ENCODE results near the gene ADNP2.

The ADNP2 gene

DNA sequence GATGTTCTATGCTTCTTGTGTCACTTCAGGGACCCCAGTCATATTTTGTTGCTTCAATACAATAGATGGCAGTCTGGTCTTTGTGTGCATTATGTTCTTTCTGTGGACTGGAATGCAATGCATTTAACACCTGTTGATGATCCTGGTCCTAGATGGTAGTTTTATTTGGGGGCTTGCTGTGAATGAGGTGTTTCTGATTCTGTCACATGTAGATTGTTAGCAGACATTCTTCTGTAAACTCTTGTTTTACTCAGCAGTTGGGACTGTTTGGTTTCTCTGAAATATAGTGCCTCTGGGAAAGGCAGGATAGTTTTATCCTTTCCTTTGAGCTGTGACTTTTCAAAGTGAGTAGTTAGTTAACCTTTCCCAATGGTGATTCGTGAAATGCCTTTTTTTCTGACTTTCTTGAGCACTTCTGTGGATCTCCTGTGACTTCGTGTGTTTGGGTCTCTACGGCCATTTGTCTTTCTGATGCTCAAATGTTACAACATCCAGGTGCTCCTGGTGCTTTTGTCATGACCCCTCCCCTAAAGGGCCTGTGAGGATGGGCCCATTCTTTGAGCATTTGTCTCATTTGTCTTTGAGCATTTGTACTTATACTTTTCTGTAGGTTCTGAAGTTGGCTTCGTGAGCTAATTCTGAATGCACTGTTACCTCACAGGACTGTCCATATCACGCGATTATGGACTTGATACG, 20.8 kb downstream of the ADNP2 start:
- DNase-seq (ENCODE audit: low read depth in 1 of 2, low spot score in 1 of 2) = no peak
- no peak overlapping the region for H3K4me3 ChIP-seq (replicated peaks; ENCODE audit: insufficient read depth, low read length)
- no peaks in the 10 kb centered on the region for H3K27me3 ChIP-seq (ENCODE audit: insufficient read depth, poor library complexity, severe bottlenecking)
- TF ChIP-seq SPI1 (IDR thresholded peaks at IDR 0.05; ENCODE audit: borderline replicate concordance, low read depth) (no peak), POLR2AphosphoS5 (IDR thresholded peaks at IDR 0.05; ENCODE audit: low read depth) (no peak), GABPA (IDR thresholded peaks at IDR 0.05; ENCODE audit: low read depth) (no peak)
- TF ChIP-seq, protein P1, sequence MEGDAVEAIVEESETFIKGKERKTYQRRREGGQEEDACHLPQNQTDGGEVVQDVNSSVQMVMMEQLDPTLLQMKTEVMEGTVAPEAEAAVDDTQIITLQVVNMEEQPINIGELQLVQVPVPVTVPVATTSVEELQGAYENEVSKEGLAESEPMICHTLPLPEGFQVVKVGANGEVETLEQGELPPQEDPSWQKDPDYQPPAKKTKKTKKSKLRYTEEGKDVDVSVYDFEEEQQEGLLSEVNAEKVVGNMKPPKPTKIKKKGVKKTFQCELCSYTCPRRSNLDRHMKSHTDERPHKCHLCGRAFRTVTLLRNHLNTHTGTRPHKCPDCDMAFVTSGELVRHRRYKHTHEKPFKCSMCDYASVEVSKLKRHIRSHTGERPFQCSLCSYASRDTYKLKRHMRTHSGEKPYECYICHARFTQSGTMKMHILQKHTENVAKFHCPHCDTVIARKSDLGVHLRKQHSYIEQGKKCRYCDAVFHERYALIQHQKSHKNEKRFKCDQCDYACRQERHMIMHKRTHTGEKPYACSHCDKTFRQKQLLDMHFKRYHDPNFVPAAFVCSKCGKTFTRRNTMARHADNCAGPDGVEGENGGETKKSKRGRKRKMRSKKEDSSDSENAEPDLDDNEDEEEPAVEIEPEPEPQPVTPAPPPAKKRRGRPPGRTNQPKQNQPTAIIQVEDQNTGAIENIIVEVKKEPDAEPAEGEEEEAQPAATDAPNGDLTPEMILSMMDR (IDR thresholded peaks at IDR 0.05; ENCODE audit: insufficient read depth, low read length) = no peak
- TF ChIP-seq, protein P2, sequence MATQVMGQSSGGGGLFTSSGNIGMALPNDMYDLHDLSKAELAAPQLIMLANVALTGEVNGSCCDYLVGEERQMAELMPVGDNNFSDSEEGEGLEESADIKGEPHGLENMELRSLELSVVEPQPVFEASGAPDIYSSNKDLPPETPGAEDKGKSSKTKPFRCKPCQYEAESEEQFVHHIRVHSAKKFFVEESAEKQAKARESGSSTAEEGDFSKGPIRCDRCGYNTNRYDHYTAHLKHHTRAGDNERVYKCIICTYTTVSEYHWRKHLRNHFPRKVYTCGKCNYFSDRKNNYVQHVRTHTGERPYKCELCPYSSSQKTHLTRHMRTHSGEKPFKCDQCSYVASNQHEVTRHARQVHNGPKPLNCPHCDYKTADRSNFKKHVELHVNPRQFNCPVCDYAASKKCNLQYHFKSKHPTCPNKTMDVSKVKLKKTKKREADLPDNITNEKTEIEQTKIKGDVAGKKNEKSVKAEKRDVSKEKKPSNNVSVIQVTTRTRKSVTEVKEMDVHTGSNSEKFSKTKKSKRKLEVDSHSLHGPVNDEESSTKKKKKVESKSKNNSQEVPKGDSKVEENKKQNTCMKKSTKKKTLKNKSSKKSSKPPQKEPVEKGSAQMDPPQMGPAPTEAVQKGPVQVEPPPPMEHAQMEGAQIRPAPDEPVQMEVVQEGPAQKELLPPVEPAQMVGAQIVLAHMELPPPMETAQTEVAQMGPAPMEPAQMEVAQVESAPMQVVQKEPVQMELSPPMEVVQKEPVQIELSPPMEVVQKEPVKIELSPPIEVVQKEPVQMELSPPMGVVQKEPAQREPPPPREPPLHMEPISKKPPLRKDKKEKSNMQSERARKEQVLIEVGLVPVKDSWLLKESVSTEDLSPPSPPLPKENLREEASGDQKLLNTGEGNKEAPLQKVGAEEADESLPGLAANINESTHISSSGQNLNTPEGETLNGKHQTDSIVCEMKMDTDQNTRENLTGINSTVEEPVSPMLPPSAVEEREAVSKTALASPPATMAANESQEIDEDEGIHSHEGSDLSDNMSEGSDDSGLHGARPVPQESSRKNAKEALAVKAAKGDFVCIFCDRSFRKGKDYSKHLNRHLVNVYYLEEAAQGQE (IDR thresholded peaks at IDR 0.05; ENCODE audit: insufficient replicate concordance, low read depth) = no peak
- no peak overlapping the region for H3K27ac ChIP-seq (replicated peaks)

DNA sequence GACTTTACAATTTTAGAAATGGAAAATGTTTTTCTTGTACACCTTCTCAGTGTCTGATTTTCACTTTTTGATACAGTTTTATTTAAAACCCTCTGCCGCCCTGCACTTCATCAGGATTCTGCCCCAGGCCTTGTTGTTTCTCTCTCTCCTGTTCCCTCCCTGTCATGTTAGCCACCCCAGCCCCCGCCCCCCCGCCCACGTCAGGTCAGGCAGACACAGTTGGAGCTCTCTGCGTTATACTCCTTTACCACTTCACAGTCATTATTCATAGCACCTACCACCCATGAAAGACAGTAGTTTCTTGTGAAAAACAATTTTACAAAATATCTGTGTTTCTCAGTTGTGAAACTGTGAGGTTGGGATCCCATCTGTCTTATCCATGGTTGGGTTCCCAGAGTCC, 21.5 kb downstream of the ADNP2 start:
- H3K27ac ChIP-seq (replicated peaks) = no peak overlapping the region
- H3K4me3 ChIP-seq (replicated peaks; ENCODE audit: insufficient read depth, low read length) = no peak overlapping the region
- no peaks in the 10 kb centered on the region for H3K27me3 ChIP-seq (ENCODE audit: insufficient read depth, poor library complexity, severe bottlenecking)
- no peak for DNase-seq (ENCODE audit: low read depth in 1 of 2, low spot score in 1 of 2)
- TF ChIP-seq, protein P1 (IDR thresholded peaks at IDR 0.05; ENCODE audit: insufficient read depth, low read length) = no peak
- no peak for TF ChIP-seq SPI1 (IDR thresholded peaks at IDR 0.05; ENCODE audit: borderline replicate concordance, low read depth)
- no peak for TF ChIP-seq GABPA (IDR thresholded peaks at IDR 0.05; ENCODE audit: low read depth)
- no peak for TF ChIP-seq POLR2AphosphoS5 (IDR thresholded peaks at IDR 0.05; ENCODE audit: low read depth)
- TF ChIP-seq, protein P2 (IDR thresholded peaks at IDR 0.05; ENCODE audit: insufficient replicate concordance, low read depth) = no peak

DNA sequence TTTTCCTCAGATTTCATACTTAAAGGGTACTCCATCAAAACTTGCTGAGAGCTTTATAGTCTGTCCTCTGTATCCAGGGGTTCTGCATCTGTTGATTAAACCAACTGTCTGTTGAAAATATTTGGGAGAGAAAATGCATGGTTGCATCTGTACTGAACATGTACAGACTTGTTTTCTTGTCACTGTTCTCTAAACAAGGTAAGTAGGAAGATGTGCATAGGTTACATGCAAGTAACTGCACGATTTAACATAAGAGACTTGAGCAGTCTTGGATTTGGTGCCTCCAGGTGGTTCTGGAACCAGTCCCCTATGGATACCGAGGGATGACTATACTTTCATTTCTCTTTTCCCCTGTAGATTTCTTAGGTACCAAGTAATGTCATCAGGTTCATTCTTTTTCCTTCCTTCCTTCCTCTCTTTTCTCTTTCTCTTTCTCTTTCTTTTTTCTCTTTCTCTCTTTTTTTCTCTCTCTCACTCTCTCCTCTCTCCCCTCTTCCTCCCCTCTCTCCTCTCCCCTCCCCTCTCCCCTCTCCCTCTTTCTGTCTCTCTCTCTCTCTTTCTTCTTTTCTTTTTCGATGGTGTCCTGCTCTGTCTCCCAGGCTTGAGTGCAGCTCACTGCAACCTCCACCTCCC, 23.2 kb downstream of the ADNP2 start:
- TF ChIP-seq SPI1 (IDR thresholded peaks at IDR 0.05; ENCODE audit: borderline replicate concordance, low read depth) = no peak
- TF ChIP-seq, protein P1 (IDR thresholded peaks at IDR 0.05; ENCODE audit: insufficient read depth, low read length) = no peak
- no peak for TF ChIP-seq GABPA (IDR thresholded peaks at IDR 0.05; ENCODE audit: low read depth)
- no peak for TF ChIP-seq POLR2AphosphoS5 (IDR thresholded peaks at IDR 0.05; ENCODE audit: low read depth)
- no peak overlapping the region for H3K4me3 ChIP-seq (replicated peaks; ENCODE audit: insufficient read depth, low read length)
- no peak for DNase-seq (ENCODE audit: low read depth in 1 of 2, low spot score in 1 of 2)
- H3K27ac ChIP-seq (replicated peaks) = no peak overlapping the region
- no peaks in the 10 kb centered on the region for H3K27me3 ChIP-seq (ENCODE audit: insufficient read depth, poor library complexity, severe bottlenecking)
